Activated CD4-positive, alpha-beta T cell treated with anti-CD3 and anti-CD28 coated beads, Interleukin-2, amount 50 U/mL, for 1 hour (primary cell): ENCODE measurements around the gene OR2G6.
"Not testable (repeated sequence)": the region's sequence is repeated elsewhere in the genome, so short reads cannot be mapped to it uniquely, and the experiment has no call there.

Experiments used
- DNase-seq: peaks from one replicate; pipeline ENCODE4 v3.0.0-alpha.2; 2020

Gene OR2G6

DNA sequence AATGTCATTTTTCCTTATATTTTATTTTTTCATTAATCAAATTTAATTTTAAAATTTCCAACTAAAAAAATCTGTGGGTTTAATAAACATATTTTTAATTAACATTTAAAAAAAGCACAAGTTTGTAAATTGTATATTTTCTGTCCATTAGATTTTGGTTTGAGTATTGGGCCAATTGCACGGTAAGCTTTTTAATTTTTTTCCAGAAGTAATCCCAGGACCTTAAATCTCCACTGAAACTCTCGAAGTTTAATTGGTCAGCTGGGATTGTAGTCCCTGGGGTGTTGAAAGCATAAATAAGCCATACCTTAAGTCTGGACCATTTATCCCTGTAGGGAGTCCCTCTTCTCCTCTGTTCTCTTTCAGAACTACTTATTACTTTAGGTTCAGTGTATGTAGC is at the start of gene OR2G6:
Gene OR2G6, plus strand, starts transcription at position 301 of the 400 bp plus-strand sequence. CDS start 13,574 bp downstream, outside the sequence.
- not testable (repeated sequence) for DNase-seq

GRCh38 chr1:248459117-248459516 is 48.8 kb upstream of the OR2G6 start:
- DNase-seq, result not testable (repeated sequence)

DNA sequence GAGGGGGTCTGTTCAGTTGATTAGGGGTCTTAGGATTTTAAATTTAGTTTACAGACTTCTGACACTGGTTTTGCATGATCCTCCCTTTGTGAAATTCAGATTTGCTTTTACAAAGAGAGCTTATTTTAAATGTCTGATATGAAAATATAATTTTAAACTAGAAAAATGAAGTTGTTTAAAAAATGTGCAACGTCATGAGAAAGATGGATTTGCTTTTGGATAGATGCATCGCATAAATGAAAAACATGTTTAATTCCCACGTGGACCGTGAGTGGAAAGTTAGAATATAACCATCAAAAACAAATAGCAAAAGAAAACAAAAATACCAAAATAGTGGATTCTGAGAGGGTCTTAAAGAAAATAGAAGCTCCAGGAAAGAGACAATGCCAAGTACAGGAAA is 36.7 kb upstream of the OR2G6 start:
- DNase-seq, result no peak

- not testable (repeated sequence) for DNase-seq
Observed at GRCh38 chr1:248472111-248472510, 35.8 kb upstream of the OR2G6 start.

- not testable (repeated sequence) for DNase-seq
Observed at GRCh38 chr1:248473051-248473450, 34.8 kb upstream of the OR2G6 start, which contains the start of gene OR2T3. Gene OR2T3, plus strand, starts transcription at chr1:248473351. Its CDS starts 0 bp downstream, at chr1:248473351.

GRCh38 chr1:248475660-248476059 is 32.2 kb upstream of the OR2G6 start:
- DNase-seq, result not testable (repeated sequence)

GRCh38 chr1:248481686-248482579 is 25.9 kb upstream of the OR2G6 start:
- DNase-seq, result not testable (repeated sequence)

DNA sequence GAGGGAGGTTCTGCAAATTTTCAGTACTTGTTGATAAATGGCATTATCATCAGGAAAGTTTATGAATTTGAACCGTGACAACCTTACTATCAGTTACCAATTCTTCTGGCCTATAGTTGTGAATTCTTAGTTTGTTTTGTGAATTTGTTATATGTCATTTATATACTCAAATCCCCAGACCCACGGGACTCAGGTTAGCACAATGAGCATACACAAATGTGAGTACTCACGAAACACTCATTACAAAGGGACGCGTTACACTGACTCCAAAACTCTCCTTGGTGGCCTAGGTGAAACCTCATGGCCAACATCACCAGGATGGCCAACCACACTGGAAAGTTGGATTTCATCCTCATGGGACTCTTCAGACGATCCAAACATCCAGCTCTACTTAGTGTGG is 19.6 kb upstream of the OR2G6 start, which contains the start of gene OR2T5:
Gene OR2T5, plus strand, starts transcription at position 301 of the 400 bp plus-strand sequence. Its CDS starts 0 bp downstream, at position 301.
- DNase-seq, result not testable (repeated sequence)

GRCh38 chr1:248496661-248497060 is 11.2 kb upstream of the OR2G6 start:
- DNase-seq, result not testable (repeated sequence)

GRCh38 chr1:248500305-248501035 is 7.4 kb upstream of the OR2G6 start:
- DNase-seq, result not testable (repeated sequence)

DNA sequence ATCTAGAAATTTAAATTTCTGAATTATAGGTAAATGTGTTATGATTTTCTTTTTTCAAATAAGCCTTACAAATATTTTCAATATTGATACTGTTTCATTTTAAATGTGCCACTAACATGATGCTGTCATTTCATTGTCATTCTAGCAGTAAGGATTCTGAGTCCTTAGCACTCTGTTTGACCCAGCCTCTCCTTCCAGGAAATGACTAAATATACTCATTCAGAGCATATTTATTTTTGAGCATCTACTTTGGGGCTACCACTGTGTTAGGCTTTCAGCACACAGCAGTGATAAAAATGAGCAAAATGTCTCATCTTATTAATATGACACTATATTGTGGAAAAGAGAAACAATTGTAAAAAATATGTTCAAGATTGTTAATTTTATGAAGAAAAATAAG is 2.3 kb downstream of the OR2G6 start:
- not testable (repeated sequence) for DNase-seq

DNA sequence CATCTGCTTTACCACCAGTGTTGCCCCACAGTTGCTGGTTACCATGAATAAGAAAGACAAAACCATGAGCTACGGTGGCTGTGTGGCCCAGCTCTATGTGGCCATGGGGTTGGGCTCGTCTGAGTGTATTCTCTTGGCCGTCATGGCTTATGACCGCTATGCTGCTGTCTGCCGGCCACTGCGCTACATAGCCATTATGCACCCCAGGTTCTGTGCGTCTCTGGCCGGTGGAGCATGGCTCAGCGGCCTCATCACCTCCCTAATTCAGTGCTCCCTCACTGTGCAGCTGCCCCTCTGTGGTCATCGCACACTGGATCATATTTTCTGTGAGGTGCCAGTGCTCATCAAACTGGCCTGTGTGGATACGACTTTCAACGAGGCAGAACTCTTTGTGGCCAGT is 14.0 kb downstream of the OR2G6 start:
- no peak for DNase-seq

- DNase-seq, result not testable (repeated sequence)
Observed at GRCh38 chr1:248537449-248537848, 29.6 kb downstream of the OR2G6 start.

GRCh38 chr1:248547383-248547782 is 39.5 kb downstream of the OR2G6 start:
- DNase-seq, result not testable (repeated sequence)

GRCh38 chr1:248551027-248551426 is 43.2 kb downstream of the OR2G6 start:
- not testable (repeated sequence) for DNase-seq

- DNase-seq, result not testable (repeated sequence)
Observed at GRCh38 chr1:248562672-248563071, 54.8 kb downstream of the OR2G6 start, which contains the start of gene OR2T29. Gene OR2T29, minus strand, starts transcription at chr1:248562772. Its CDS starts 3,281 bp downstream, at chr1:248559491.

DNA sequence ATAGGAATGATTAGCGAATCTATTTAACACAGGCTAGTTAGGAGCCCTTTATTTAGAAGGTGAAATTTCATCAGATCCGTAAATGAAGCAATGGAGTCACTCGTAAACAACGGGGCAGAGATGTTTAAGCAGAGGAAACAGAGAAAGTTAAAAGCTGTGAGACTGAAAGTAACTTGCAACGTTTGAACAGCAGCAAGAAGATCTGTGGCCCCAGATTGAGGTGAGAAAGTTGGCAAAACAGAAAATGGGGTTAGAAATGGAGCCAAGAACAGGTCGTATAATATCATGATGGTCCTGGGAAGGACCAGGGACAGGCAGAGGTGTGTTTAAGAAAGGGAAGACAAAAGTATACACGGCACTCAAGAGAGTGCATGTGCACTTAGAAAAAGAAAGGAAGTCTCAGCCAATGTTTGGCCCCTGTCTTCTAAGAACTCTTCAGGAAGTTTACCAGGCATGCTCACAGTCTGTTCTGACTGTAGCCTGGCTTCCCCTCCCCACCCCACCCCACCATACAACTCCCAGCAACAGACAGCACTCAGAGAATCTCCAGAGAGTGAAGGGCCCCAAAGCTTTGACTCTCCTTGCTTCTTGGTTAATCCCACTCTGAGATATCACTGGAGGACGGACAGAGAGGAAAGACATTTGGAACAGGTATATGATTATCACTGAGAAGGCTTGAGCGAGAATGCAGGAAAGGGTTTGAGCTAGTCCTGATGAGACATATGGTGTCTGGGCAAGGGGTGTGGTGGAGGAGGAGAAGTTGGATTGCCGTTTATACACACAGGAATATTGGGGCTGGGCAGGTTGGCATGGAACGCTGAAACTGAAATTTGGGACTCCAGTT is 57.9 kb downstream of the OR2G6 start:
- DNase-seq, result not testable (repeated sequence)

- DNase-seq, result not testable (repeated sequence)
Observed at GRCh38 chr1:248569049-248569448, 61.2 kb downstream of the OR2G6 start.

- DNase-seq, result not testable (repeated sequence)
Observed at GRCh38 chr1:248570811-248571210, 62.9 kb downstream of the OR2G6 start.

- DNase-seq, result not testable (repeated sequence)
Observed at GRCh38 chr1:248572049-248572448, 64.2 kb downstream of the OR2G6 start.

- not testable (repeated sequence) for DNase-seq
Observed at GRCh38 chr1:248573856-248574255, 66.0 kb downstream of the OR2G6 start.

GRCh38 chr1:248574657-248575056 is 66.8 kb downstream of the OR2G6 start, which contains the start of gene OR2T34:
Gene OR2T34, minus strand, starts transcription at chr1:248574757. Its CDS starts 0 bp downstream, at chr1:248574757.
- not testable (repeated sequence) for DNase-seq
